NB4 (cell line): ENCODE results near the gene LTB4R.
A peak's percentile ranks its signal among the peaks of the same experiment; 100 is the strongest.

Experiments used
- MYC ChIP-seq: IDR thresholded peaks from 2 replicates; pipeline ENCODE4 v1.6.1; 2011; ENCODE audit warnings: low read depth, low read length
- POLR2A ChIP-seq: IDR thresholded peaks from 2 replicates; pipeline ENCODE4 v1.6.1; 2011; ENCODE audit warnings: mild to moderate bottlenecking; ENCODE audit not compliant: insufficient read length; ENCODE audit errors: extremely low read depth
- TF ChIP-seq, protein P1 (sequence below): IDR thresholded peaks from one replicate; pipeline ENCODE4 v1.5.1; 2012; ENCODE audit warnings: low read depth, low read length
- TF ChIP-seq, protein P2 (sequence below): IDR thresholded peaks from 2 replicates; pipeline ENCODE4 v1.6.1; 2011; ENCODE audit warnings: low read depth, low read length

DNA sequence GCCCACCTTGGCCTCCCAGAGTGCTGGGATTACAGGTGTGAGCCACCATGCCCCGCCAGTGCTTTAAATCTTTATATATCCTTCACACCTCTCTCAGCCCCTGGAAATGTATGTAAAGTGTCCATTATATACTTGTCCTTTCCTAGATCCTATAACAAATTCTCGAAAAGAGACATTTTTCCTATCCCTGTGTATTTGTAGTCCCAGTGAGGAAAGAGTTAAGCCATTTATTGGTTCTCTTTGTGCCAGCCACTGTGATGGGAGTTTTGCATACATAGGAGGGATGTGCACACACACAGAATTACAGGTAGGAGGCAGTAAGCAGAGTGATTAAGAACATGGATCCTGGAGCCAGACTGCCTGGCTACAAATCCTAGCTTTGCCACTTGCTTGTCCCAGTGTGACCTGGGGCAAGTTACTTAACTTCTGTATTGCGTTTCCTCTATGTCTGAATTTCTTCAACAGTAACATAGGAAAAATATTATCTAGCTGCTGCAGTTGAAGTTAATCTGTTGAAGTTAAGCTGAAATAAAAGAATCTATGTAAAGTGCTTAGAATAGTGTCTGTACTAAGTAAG, 37.8 kb upstream of the LTB4R start:
- TF ChIP-seq POLR2A (no peak), MYC (no peak)
- TF ChIP-seq, protein P1, sequence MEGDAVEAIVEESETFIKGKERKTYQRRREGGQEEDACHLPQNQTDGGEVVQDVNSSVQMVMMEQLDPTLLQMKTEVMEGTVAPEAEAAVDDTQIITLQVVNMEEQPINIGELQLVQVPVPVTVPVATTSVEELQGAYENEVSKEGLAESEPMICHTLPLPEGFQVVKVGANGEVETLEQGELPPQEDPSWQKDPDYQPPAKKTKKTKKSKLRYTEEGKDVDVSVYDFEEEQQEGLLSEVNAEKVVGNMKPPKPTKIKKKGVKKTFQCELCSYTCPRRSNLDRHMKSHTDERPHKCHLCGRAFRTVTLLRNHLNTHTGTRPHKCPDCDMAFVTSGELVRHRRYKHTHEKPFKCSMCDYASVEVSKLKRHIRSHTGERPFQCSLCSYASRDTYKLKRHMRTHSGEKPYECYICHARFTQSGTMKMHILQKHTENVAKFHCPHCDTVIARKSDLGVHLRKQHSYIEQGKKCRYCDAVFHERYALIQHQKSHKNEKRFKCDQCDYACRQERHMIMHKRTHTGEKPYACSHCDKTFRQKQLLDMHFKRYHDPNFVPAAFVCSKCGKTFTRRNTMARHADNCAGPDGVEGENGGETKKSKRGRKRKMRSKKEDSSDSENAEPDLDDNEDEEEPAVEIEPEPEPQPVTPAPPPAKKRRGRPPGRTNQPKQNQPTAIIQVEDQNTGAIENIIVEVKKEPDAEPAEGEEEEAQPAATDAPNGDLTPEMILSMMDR: peak; percentile 1
- TF ChIP-seq, protein P2, sequence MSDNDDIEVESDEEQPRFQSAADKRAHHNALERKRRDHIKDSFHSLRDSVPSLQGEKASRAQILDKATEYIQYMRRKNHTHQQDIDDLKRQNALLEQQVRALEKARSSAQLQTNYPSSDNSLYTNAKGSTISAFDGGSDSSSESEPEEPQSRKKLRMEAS: no peak
